Ovary (tissue), 3 donors: Measurements from ENCODE around the gene DNMBP.

Experiments used
- CTCF ChIP-seq, 3 donors: fragments of 450-650 bp in 2 of 3; fragments of 200-600 bp in 1 of 3; IDR thresholded peaks; one replicate each; pipeline versions ENCODE4 v1.5.1 to v1.8.0; 2016 to 2022; ENCODE audit warnings: antibody characterized with exemption in 3 of 3, mild to moderate bottlenecking in 1 of 3
- POLR2A ChIP-seq: fragments of 450-650 bp; IDR thresholded peaks from one replicate; pipeline ENCODE4 v1.6.1; 2017; ENCODE audit warnings: antibody characterized with exemption, mild to moderate bottlenecking, moderate library complexity
- donor health status: DM: no; HTN: no; CAD: no.

- no peak for TF ChIP-seq CTCF (IDR thresholded peaks at IDR 0.05)
- no peak for TF ChIP-seq POLR2A
Observed at GRCh38 chr10:99924451-99925255, 85.1 kb downstream of the DNMBP start.
